ENCODE results near the gene ARVCF.

The ARVCF gene

GRCh38 chr22:19990609-19991394, 25.8 kb downstream of the ARVCF start:
- no peaks in the 10 kb centered on the region for H3K36me3 ChIP-seq (ENCODE audit: control insufficient read depth, low read length)
- H3K27me3 ChIP-seq (ENCODE audit: control insufficient read depth, low read length): no peaks in the 10 kb centered on the region; the same call in 1 of the 2 replicates

GRCh38 chr22:19990188-19990587, 26.4 kb downstream of the ARVCF start:
- Histone ChIP-seq H4K20me1 (ENCODE audit: control insufficient read depth, insufficient read depth, low read depth, low read length) (no peaks in the 10 kb centered on the region), H3K27me3 (ENCODE audit: control insufficient read depth, low read length) (no peaks in the 10 kb centered on the region; the same call in 1 of the 2 replicates), H3K27ac (ENCODE audit: low read depth, low read length) (no peak overlapping the region), H3F3A (ENCODE audit: control insufficient read depth, insufficient read depth) (no peaks in the 10 kb centered on the region), H3K9me2 (replicated peaks; ENCODE audit: control insufficient read depth, low read length) (no peaks in the 10 kb centered on the region), H3K79me2 (ENCODE audit: control insufficient read depth, low read length) (no peaks in the 10 kb centered on the region), H3K36me3 (ENCODE audit: control insufficient read depth, low read length) (no peaks in the 10 kb centered on the region), H3K4me2 (ENCODE audit: low read length) (no peak overlapping the region), H3K4me1 (ENCODE audit: control insufficient read depth, low read length) (peaks cover 11% of the 10 kb centered on the region), H3K4me3 (ENCODE audit: low read length) (no peak overlapping the region), H3K9me3 (ENCODE audit: control insufficient read depth, insufficient read depth, low read length) (no peaks in the 10 kb centered on the region)
- TF ChIP-seq EZH2phosphoT487 (IDR thresholded peaks at IDR 0.05; ENCODE audit: borderline replicate concordance, low read length) (no peak), CTCF (IDR thresholded peaks at IDR 0.05; ENCODE audit: low read depth, low read length, poor library complexity, severe bottlenecking) (no peak)

More at GRCh38 chr22:19990609-19991394, 25.8 kb downstream of the ARVCF start:
- no peak overlapping the region for H3K4me3 ChIP-seq (ENCODE audit: low read length)
- H3K9me2 ChIP-seq (replicated peaks; ENCODE audit: control insufficient read depth, low read length): no peaks in the 10 kb centered on the region
- H4K20me1 ChIP-seq (ENCODE audit: control insufficient read depth, insufficient read depth, low read depth, low read length): no peaks in the 10 kb centered on the region
- no peaks in the 10 kb centered on the region for H3F3A ChIP-seq (ENCODE audit: control insufficient read depth, insufficient read depth)
- no peaks in the 10 kb centered on the region for H3K9me3 ChIP-seq (ENCODE audit: control insufficient read depth, insufficient read depth, low read length)
- no peak overlapping the region for H3K4me2 ChIP-seq (ENCODE audit: low read length)
- H3K79me2 ChIP-seq (ENCODE audit: control insufficient read depth, low read length): no peaks in the 10 kb centered on the region
- TF ChIP-seq EZH2phosphoT487 (IDR thresholded peaks at IDR 0.05; ENCODE audit: borderline replicate concordance, low read length): no peak
- no peak for TF ChIP-seq CTCF (IDR thresholded peaks at IDR 0.05; ENCODE audit: low read depth, low read length, poor library complexity, severe bottlenecking)
- peaks cover 11% of the 10 kb centered on the region for H3K4me1 ChIP-seq (ENCODE audit: control insufficient read depth, low read length)
- no peak overlapping the region for H3K27ac ChIP-seq (ENCODE audit: low read depth, low read length)

- H3K9me3 ChIP-seq (ENCODE audit: control insufficient read depth, insufficient read depth, low read length): no peaks in the 10 kb centered on the region
- H3K4me3 ChIP-seq (ENCODE audit: low read length): no peak overlapping the region
- no peaks in the 10 kb centered on the region for H3F3A ChIP-seq (ENCODE audit: control insufficient read depth, insufficient read depth)
- no peaks in the 10 kb centered on the region for H3K9me2 ChIP-seq (replicated peaks; ENCODE audit: control insufficient read depth, low read length)
- no peaks in the 10 kb centered on the region; the same call in 1 of the 2 replicates for H3K27me3 ChIP-seq (ENCODE audit: control insufficient read depth, low read length)
- H3K36me3 ChIP-seq (ENCODE audit: control insufficient read depth, low read length): no peaks in the 10 kb centered on the region
- H3K4me1 ChIP-seq (ENCODE audit: control insufficient read depth, low read length): peaks cover 11% of the 10 kb centered on the region
- no peak overlapping the region for H3K4me2 ChIP-seq (ENCODE audit: low read length)
- no peaks in the 10 kb centered on the region for H3K79me2 ChIP-seq (ENCODE audit: control insufficient read depth, low read length)
- TF ChIP-seq CTCF (IDR thresholded peaks at IDR 0.05; ENCODE audit: low read depth, low read length, poor library complexity, severe bottlenecking) (no peak), EZH2phosphoT487 (IDR thresholded peaks at IDR 0.05; ENCODE audit: borderline replicate concordance, low read length) (no peak)
- H3K27ac ChIP-seq (ENCODE audit: low read depth, low read length): no peak overlapping the region
- no peaks in the 10 kb centered on the region for H4K20me1 ChIP-seq (ENCODE audit: control insufficient read depth, insufficient read depth, low read depth, low read length)
These were observed 26.9 kb downstream of the ARVCF start for GRCh38 chr22:19989725-19990067.
